ENCODE data around the gene ARHGEF18. TPM values are rescaled to one million over a fixed set of nuclear protein-coding genes. Genes with fewer than 3 reads are reported as not detected.
A peak's percentile ranks its signal among the peaks of the same experiment; 100 is the strongest.

ARHGEF18 gene
- total and polyA plus RNA-seq, 2 of the 13 experiments (the other 11 are each of a cell fraction or from before 2014, with no cell fraction given), result 4.2 to 17.5 TPM

- TF ChIP-seq ZXDC (CRISPR knock-in tag; IDR thresholded peaks at IDR 0.05) (no peak), ATM (IDR thresholded peaks at IDR 0.05; ENCODE audit: borderline replicate concordance) (no peak), ZMYM4 (CRISPR knock-in tag; IDR thresholded peaks at IDR 0.05) (no peak), BCL3 (CRISPR knock-in tag; IDR thresholded peaks at IDR 0.05) (no peak), CBX5 (CRISPR knock-in tag; IDR thresholded peaks at IDR 0.05; ENCODE audit: borderline replicate concordance) (no peak), BRCA1 (CRISPR knock-in tag; IDR thresholded peaks at IDR 0.05) (no peak), THRA (CRISPR knock-in tag; IDR thresholded peaks at IDR 0.05; ENCODE audit: borderline replicate concordance) (no peak), RNF219 (CRISPR knock-in tag; IDR thresholded peaks at IDR 0.05) (no peak), TBP (CRISPR knock-in tag; IDR thresholded peaks at IDR 0.05) (no peak), ADNP (CRISPR knock-in tag; IDR thresholded peaks at IDR 0.05) (no peak), ZNF343 (CRISPR knock-in tag; IDR thresholded peaks at IDR 0.05) (no peak), YY1 (IDR thresholded peaks at IDR 0.05; ENCODE audit: insufficient read depth, insufficient replicate concordance, low read depth, low read length) (no peak), FUBP1 (CRISPR knock-in tag; IDR thresholded peaks at IDR 0.05; ENCODE audit: borderline replicate concordance) (no peak), HCFC1 (IDR thresholded peaks at IDR 0.05; ENCODE audit: low read depth, low read length) (no peak), SIX1 (CRISPR knock-in tag; IDR thresholded peaks at IDR 0.05; ENCODE audit: borderline replicate concordance) (peak; percentile 73; the same call in 1 of the 2 replicates), ZNF430 (CRISPR knock-in tag; IDR thresholded peaks at IDR 0.05) (no peak), DMAP1 (CRISPR knock-in tag; IDR thresholded peaks at IDR 0.05) (no peak), TBX3 (IDR thresholded peaks at IDR 0.05; ENCODE audit: borderline replicate concordance) (no peak), SIX4 (CRISPR knock-in tag; IDR thresholded peaks at IDR 0.05) (peak; percentile 57; the same call in 1 of the 2 replicates), RCOR2 (CRISPR knock-in tag; IDR thresholded peaks at IDR 0.05) (no peak), ZNF790 (CRISPR knock-in tag; IDR thresholded peaks at IDR 0.05; ENCODE audit: borderline replicate concordance) (no peak), PAWR (CRISPR knock-in tag; IDR thresholded peaks at IDR 0.05; ENCODE audit: borderline replicate concordance) (no peak), KDM5B (CRISPR knock-in tag; IDR thresholded peaks at IDR 0.05; ENCODE audit: borderline replicate concordance) (no peak)
Observed at GRCh38 chr19:7391218-7391670, 42.5 kb downstream of the ARHGEF18 start (continued).

All from HepG2 (cell line).